Measurements from ENCODE around the gene UNC5A. TPM values are rescaled to one million over a fixed set of nuclear protein-coding genes. Genes with fewer than 3 reads are reported as not detected.

Gene UNC5A
- total RNA-seq, 2 donors from 2014 or later = 0.89 to 1.4 TPM

GRCh38 chr5:176825234-176825633, 14.9 kb downstream of the UNC5A start:
- H3K27me3 Mint-ChIP-seq (ENCODE audit: insufficient read depth) = peaks cover 21% of the 10 kb centered on the region
- Histone ChIP-seq H3K4me1 (ENCODE audit: control insufficient read depth, insufficient read depth, low read length) (no peaks in the 10 kb centered on the region), H3K27me3 (ENCODE audit: control insufficient read depth, insufficient read depth, low read length, poor library complexity, severe bottlenecking) (peaks cover 9% of the 10 kb centered on the region), H3K36me3 (ENCODE audit: control insufficient read depth, insufficient read depth, low read length) (no peaks in the 10 kb centered on the region), H3K4me3 (ENCODE audit: low read length) (no peak overlapping the region), H3K9me3 (ENCODE audit: control insufficient read depth, low read length) (no peaks in the 10 kb centered on the region), H3K27ac (ENCODE audit: low read depth, low read length) (no peak overlapping the region), H3K9ac (ENCODE audit: extremely low read depth, low read length, poor library complexity, severe bottlenecking) (no peak overlapping the region)
- H3K36me3 Mint-ChIP-seq (ENCODE audit: low read depth) = no peaks in the 10 kb centered on the region
- H3K9me3 Mint-ChIP-seq = no peaks in the 10 kb centered on the region
- no peak for TF ChIP-seq CTCF (conservative IDR thresholded peaks at IDR 0.05)
- no peaks in the 10 kb centered on the region for H3K4me1 Mint-ChIP-seq
- H3K4me3 Mint-ChIP-seq = no peak overlapping the region
- WGBS, 2 experiments (ENCODE audit: insufficient coverage in 1 of 2, insufficient read length in 1 of 2) = 92 to 100% methylated on average over 5 to 9 of the region's 9 CpGs
- H3K27ac Mint-ChIP-seq = no peak overlapping the region
- no peak for DNase-seq

GRCh38 chr5:176825957-176826356, 15.6 kb downstream of the UNC5A start:
- no peak overlapping the region for H3K27ac ChIP-seq (ENCODE audit: low read depth, low read length)
- Mint-ChIP-seq H3K27ac (no peak overlapping the region), H3K27me3 (ENCODE audit: insufficient read depth) (peaks cover 14% of the 10 kb centered on the region)

GRCh38 chr5:176827736-176828414, 17.5 kb downstream of the UNC5A start:
- H3K4me3 ChIP-seq (ENCODE audit: low read length) = no peak overlapping the region
- H3K4me3 Mint-ChIP-seq = no peak overlapping the region
- H3K27me3 ChIP-seq (ENCODE audit: control insufficient read depth, insufficient read depth, low read length, poor library complexity, severe bottlenecking) = peaks cover 4% of the 10 kb centered on the region
- H3K27me3 Mint-ChIP-seq (ENCODE audit: insufficient read depth) = peaks cover 5% of the 10 kb centered on the region
- no peaks in the 10 kb centered on the region for H3K36me3 Mint-ChIP-seq (ENCODE audit: low read depth)
- H3K4me1 ChIP-seq (ENCODE audit: control insufficient read depth, insufficient read depth, low read length) = no peaks in the 10 kb centered on the region
- no peak overlapping the region for H3K27ac Mint-ChIP-seq
- DNase-seq = no peak
- no peak overlapping the region for H3K27ac ChIP-seq (ENCODE audit: low read depth, low read length)
- no peak for TF ChIP-seq CTCF (conservative IDR thresholded peaks at IDR 0.05)
- no peaks in the 10 kb centered on the region for H3K9me3 Mint-ChIP-seq
- no peaks in the 10 kb centered on the region for H3K36me3 ChIP-seq (ENCODE audit: control insufficient read depth, insufficient read depth, low read length)
- no peaks in the 10 kb centered on the region for H3K9me3 ChIP-seq (ENCODE audit: control insufficient read depth, low read length)
- H3K4me1 Mint-ChIP-seq = no peaks in the 10 kb centered on the region
- 88 to 93% methylated on average over 3 to 13 of the region's 14 CpGs for WGBS, 2 experiments (ENCODE audit: insufficient coverage in 1 of 2, insufficient read length in 1 of 2)
- no peak overlapping the region for H3K9ac ChIP-seq (ENCODE audit: extremely low read depth, low read length, poor library complexity, severe bottlenecking)

More at GRCh38 chr5:176825957-176826356, 15.6 kb downstream of the UNC5A start:
- Mint-ChIP-seq H3K4me1 (no peaks in the 10 kb centered on the region), H3K9me3 (no peaks in the 10 kb centered on the region), H3K4me3 (no peak overlapping the region), H3K36me3 (ENCODE audit: low read depth) (no peaks in the 10 kb centered on the region)
- no peak for DNase-seq
- H3K36me3 ChIP-seq (ENCODE audit: control insufficient read depth, insufficient read depth, low read length) = no peaks in the 10 kb centered on the region
- no peaks in the 10 kb centered on the region for H3K4me1 ChIP-seq (ENCODE audit: control insufficient read depth, insufficient read depth, low read length)
- no peak for TF ChIP-seq CTCF (conservative IDR thresholded peaks at IDR 0.05)
- no peak overlapping the region for H3K4me3 ChIP-seq (ENCODE audit: low read length)
- H3K27me3 ChIP-seq (ENCODE audit: control insufficient read depth, insufficient read depth, low read length, poor library complexity, severe bottlenecking) = peaks cover 2% of the 10 kb centered on the region
- no peaks in the 10 kb centered on the region for H3K9me3 ChIP-seq (ENCODE audit: control insufficient read depth, low read length)
- H3K9ac ChIP-seq (ENCODE audit: extremely low read depth, low read length, poor library complexity, severe bottlenecking) = no peak overlapping the region
- WGBS, 2 experiments (ENCODE audit: insufficient coverage in 1 of 2, insufficient read length in 1 of 2) = 90 to 100% methylated on average over 2 to 4 of the region's 4 CpGs

All from endodermal cell (in vitro differentiated cells).